Karpas-422 (cell line): ENCODE data around the gene CCBE1. TPM values are rescaled to one million over a fixed set of nuclear protein-coding genes. Genes with fewer than 3 reads are reported as not detected.

Source experiments
- DNase-seq: peaks from one replicate; pipeline ENCODE4 v3.0.0-alpha.2; 2015
- H2AFZ ChIP-seq: fragments of 200-600 bp; sonication (generic); 2 replicates; pipeline ENCODE4 v1.6.1; 2014; ENCODE audit warnings: antibody characterized with exemption, low read length, mixed read lengths
- H3K27ac ChIP-seq: fragments of 200-600 bp; sonication (generic); 2 replicates; pipeline ENCODE4 v1.5.1; 2014; ENCODE audit warnings: mild to moderate bottlenecking, low read length, moderate library complexity
- H3K27me3 ChIP-seq: fragments of 200-600 bp; sonication (generic); 2 replicates; pipeline ENCODE4 v1.6.1; 2014; ENCODE audit warnings: low read length, mixed read lengths
- H3K36me3 ChIP-seq: fragments of 200-600 bp; sonication (generic); 2 replicates; pipeline ENCODE4 v1.6.1; 2014; ENCODE audit warnings: low read length, mixed read lengths; ENCODE audit not compliant: insufficient read depth
- H3K4me1 ChIP-seq: fragments of 200-600 bp; sonication (generic); 2 replicates; pipeline ENCODE4 v1.6.1; 2014; ENCODE audit warnings: mild to moderate bottlenecking, low read length, mixed read lengths
- H3K4me2 ChIP-seq: fragments of 200-600 bp; sonication (generic); 2 replicates; pipeline ENCODE4 v1.6.1; 2014; ENCODE audit warnings: low read length, low read depth, mild to moderate bottlenecking; ENCODE audit not compliant: poor library complexity, severe bottlenecking
- H3K4me3 ChIP-seq: fragments of 200-600 bp; sonication (generic); 2 replicates; pipeline ENCODE4 v1.5.1; 2014; ENCODE audit warnings: mild to moderate bottlenecking, antibody characterized with exemption, low read length, mixed read lengths
- H3K79me2 ChIP-seq: fragments of 200-600 bp; sonication (generic); 2 replicates; pipeline ENCODE4 v1.6.1; 2014; ENCODE audit warnings: mild to moderate bottlenecking, low read length, mixed read lengths
- H3K9ac ChIP-seq: fragments of 200-600 bp; sonication (generic); 2 replicates; pipeline ENCODE4 v1.6.0; 2014; ENCODE audit warnings: low read length
- H3K9me2 ChIP-seq: fragments of 200-600 bp; sonication (generic), shearing (Covaris generic); replicated peaks from 2 replicates; pipeline ENCODE4 v1.6.0; 2014; ENCODE audit warnings: mild to moderate bottlenecking, low read length, moderate library complexity; ENCODE audit not compliant: insufficient read depth
- H3K9me3 ChIP-seq: fragments of 300-700, 200-600 bp; sonication (generic); 2 replicates; pipeline ENCODE4 v1.6.1; 2014; ENCODE audit warnings: low read length, mixed read lengths
- H4K20me1 ChIP-seq: fragments of 200-600 bp; sonication (generic); 2 replicates; pipeline ENCODE4 v1.6.1; 2014; ENCODE audit warnings: mild to moderate bottlenecking, antibody characterized with exemption, low read length, low read depth; ENCODE audit not compliant: insufficient read depth
- total RNA-seq: library from RNA; depleted of rRNA; stranded (reverse); fragments of >200 nt; shearing (Covaris generic); gene quantifications from 2 replicates; pipeline ENCODE4 v1.2.3, GENCODE V29; 2014; ENCODE audit warnings: low replicate concordance

CCBE1 gene
- total RNA-seq, 1 experiment from 2014 or later: not detected

DNA sequence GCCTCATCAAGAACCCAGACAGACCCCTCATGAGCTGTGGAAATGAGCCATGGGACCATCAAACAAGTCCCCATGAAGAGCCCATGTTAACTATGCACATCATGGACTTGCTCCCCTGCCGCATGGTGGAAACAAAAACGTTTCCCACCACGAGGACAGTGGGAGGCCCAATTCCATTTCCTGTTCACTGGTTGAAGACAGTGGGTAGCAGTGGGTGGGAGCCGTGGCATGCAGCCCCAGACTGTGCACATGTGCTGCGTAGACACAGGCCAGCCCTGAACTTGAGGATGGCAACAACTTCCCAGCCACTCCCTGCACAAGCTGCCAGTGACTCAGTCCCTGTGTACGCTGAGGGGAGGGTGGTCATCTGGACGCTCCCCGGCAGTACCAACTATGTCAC lies 229.7 kb downstream of the CCBE1 start:
- DNase-seq: no peak
- H2AFZ ChIP-seq: no peak overlapping the region
- no peaks in the 10 kb centered on the region for H3K9me3 ChIP-seq
- no peaks in the 10 kb centered on the region for H3K79me2 ChIP-seq
- no peaks in the 10 kb centered on the region for H3K9me2 ChIP-seq
- H3K4me3 ChIP-seq: no peak overlapping the region
- no peaks in the 10 kb centered on the region for H3K27me3 ChIP-seq
- H3K36me3 ChIP-seq: no peaks in the 10 kb centered on the region
- no peaks in the 10 kb centered on the region for H4K20me1 ChIP-seq
- peaks cover 2% of the 10 kb centered on the region; the same call in 1 of the 2 replicates for H3K4me1 ChIP-seq
- no peak overlapping the region for H3K27ac ChIP-seq
- H3K4me2 ChIP-seq: no peak overlapping the region
- H3K9ac ChIP-seq: no peak overlapping the region

DNA sequence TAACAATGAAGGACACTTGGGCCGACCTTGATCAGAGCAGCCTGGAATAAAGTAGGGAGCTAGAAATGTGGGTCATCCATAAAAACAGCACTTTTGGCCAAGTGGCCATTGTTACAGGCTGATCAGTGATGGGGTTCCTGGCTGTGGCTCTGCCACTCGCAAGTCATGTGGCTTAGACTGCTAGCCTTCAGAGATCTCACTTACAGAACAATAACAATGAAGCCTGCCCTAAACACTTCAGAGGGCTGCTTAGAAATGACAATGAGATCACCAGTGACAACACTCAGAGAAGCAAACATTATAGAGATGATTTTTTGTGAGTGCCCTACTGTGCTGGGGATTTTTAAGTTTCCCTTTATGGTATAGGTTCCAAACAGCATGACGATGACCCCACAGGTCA lies 230.2 kb downstream of the CCBE1 start:
- Histone ChIP-seq H4K20me1 (no peaks in the 10 kb centered on the region), H3K9ac (no peak overlapping the region), H3K79me2 (no peaks in the 10 kb centered on the region), H3K9me3 (no peaks in the 10 kb centered on the region), H2AFZ (no peak overlapping the region), H3K4me1 (peaks cover 2% of the 10 kb centered on the region; the same call in 1 of the 2 replicates), H3K27me3 (no peaks in the 10 kb centered on the region), H3K27ac (no peak overlapping the region), H3K4me3 (no peak overlapping the region), H3K9me2 (no peaks in the 10 kb centered on the region), H3K36me3 (no peaks in the 10 kb centered on the region), H3K4me2 (no peak overlapping the region)
- DNase-seq: no peak

DNA sequence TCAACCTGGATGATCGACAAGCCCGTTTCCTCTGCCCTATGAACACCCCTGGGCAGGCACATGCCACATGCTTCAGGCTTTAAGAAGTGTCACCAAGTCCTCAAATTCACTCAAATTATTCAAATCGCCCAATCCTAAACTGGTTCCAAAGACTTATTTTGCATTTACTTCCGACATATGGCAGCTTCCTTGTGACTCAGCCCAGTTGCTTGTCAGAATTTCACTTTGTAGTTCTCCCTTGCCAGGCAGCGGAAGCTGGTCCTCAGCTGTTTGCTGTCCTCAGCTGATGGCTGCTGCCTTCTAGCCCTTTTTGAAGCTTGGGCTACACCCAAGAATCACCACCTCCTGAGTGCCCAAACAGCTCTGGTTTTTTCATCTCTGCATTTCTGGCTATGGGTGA lies 232.7 kb downstream of the CCBE1 start:
- Histone ChIP-seq H3K36me3 (no peaks in the 10 kb centered on the region), H4K20me1 (no peaks in the 10 kb centered on the region), H3K9ac (no peak overlapping the region), H3K4me2 (no peak overlapping the region), H3K9me3 (no peaks in the 10 kb centered on the region), H3K9me2 (no peaks in the 10 kb centered on the region), H3K4me1 (peaks cover 2% of the 10 kb centered on the region; the same call in 1 of the 2 replicates), H2AFZ (no peak overlapping the region), H3K27me3 (no peaks in the 10 kb centered on the region), H3K27ac (no peak overlapping the region), H3K79me2 (no peaks in the 10 kb centered on the region), H3K4me3 (no peak overlapping the region)
- DNase-seq: no peak

DNA sequence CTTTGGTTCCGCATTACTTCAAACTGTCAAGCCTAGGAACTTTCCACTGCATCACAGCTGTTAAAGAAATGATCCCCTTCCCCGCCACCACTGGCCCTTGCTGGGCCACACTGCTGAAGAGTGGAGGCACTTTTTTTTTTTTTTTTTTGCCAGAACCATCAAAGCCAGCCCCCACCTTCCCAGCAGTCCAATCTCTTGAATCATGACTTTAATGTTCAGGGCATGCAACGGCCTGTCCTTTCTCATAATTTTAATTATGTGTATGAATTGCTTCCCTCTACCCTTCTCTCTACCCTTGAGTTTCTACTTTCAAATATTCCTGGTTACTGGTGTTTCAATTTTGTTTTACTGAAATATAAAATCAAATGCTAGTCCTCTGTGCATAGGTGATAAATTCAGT lies 236.1 kb downstream of the CCBE1 start:
- no peak for DNase-seq
- H3K79me2 ChIP-seq: no peaks in the 10 kb centered on the region
- H4K20me1 ChIP-seq: no peaks in the 10 kb centered on the region
- H3K4me2 ChIP-seq: no peak overlapping the region
- H3K4me3 ChIP-seq: no peak overlapping the region
- no peaks in the 10 kb centered on the region for H3K27me3 ChIP-seq
- peaks cover 2% of the 10 kb centered on the region; the same call in 1 of the 2 replicates for H3K4me1 ChIP-seq
- H3K9ac ChIP-seq: no peak overlapping the region
- H3K9me2 ChIP-seq: no peaks in the 10 kb centered on the region
- no peak overlapping the region for H2AFZ ChIP-seq
- H3K27ac ChIP-seq: no peak overlapping the region
- H3K9me3 ChIP-seq: no peaks in the 10 kb centered on the region
- H3K36me3 ChIP-seq: no peaks in the 10 kb centered on the region

DNA sequence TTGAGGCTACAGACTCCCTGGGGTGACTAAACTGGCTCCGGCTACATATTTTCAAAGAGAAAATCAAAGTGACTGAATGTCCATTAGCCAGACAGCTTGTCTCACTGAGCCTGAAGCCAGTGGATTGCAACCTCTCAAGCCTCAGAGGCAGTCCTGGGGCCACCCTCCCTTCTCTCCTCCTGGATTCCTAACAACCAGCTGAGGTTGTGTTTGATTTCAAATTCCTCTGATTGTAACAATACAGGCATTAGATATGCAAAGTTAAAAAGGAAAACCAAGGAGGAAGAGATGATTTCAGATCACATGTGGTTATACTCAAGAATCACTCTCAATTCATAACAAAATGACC lies 237.2 kb downstream of the CCBE1 start:
- Histone ChIP-seq H3K4me2 (no peak overlapping the region), H3K79me2 (no peaks in the 10 kb centered on the region), H3K27me3 (no peaks in the 10 kb centered on the region), H4K20me1 (no peaks in the 10 kb centered on the region), H3K9me2 (no peaks in the 10 kb centered on the region), H3K36me3 (no peaks in the 10 kb centered on the region), H3K27ac (no peak overlapping the region), H3K9me3 (no peaks in the 10 kb centered on the region), H3K9ac (no peak overlapping the region), H3K4me3 (no peak overlapping the region), H2AFZ (no peak overlapping the region), H3K4me1 (peaks cover 2% of the 10 kb centered on the region; the same call in 1 of the 2 replicates)
- no peak for DNase-seq

DNA sequence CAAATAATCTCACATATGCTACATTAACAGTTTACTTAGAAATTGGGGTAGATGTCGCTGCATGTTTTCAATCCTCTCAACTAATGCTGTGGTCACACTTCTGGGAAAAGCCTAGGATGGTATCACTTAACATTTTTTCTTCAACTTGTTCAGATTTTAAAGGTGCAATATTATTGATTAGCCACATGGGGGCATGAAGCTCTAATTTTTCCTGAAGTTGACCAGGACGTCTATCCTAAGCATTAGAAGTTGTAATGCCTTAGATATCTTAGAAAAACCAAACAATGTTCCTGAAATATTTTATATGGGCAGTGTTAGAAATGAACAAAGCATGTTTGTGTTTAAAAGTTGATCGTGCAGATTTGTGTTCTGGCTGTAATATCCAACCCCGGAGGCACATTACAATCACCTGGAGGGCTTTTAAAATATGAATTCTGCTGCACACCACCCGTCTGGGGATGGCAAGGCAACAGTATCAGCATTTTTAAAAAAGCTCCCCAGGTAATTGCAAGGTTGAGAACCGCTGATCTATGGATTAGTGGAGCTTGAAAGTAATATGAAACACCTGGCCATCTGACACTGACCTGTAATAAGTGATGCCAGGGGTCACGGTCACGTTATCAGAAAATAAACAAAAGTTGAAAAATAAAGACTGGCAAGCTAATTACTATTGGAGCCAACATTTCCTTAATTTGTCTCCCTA lies 237.7 kb downstream of the CCBE1 start:
- DNase-seq: peak; percentile 47
- no peak overlapping the region for H3K4me2 ChIP-seq

GRCh38 chr18:59458575-59458974 lies 238.6 kb downstream of the CCBE1 start:
- H3K79me2 ChIP-seq: no peaks in the 10 kb centered on the region
- H3K27me3 ChIP-seq: no peaks in the 10 kb centered on the region
- H3K4me2 ChIP-seq: no peak overlapping the region
- H3K9ac ChIP-seq: no peak overlapping the region
- no peak overlapping the region for H3K27ac ChIP-seq
- H3K9me3 ChIP-seq: no peaks in the 10 kb centered on the region
- H3K4me1 ChIP-seq: no peaks in the 10 kb centered on the region
- no peak overlapping the region for H3K4me3 ChIP-seq
- H2AFZ ChIP-seq: no peak overlapping the region
- H4K20me1 ChIP-seq: no peaks in the 10 kb centered on the region
- DNase-seq: no peak
- H3K36me3 ChIP-seq: no peaks in the 10 kb centered on the region
- no peaks in the 10 kb centered on the region for H3K9me2 ChIP-seq

More for the DNA sequence above, 237.7 kb downstream of the CCBE1 start:
- no peak overlapping the region for H2AFZ ChIP-seq
- no peaks in the 10 kb centered on the region for H4K20me1 ChIP-seq
- no peaks in the 10 kb centered on the region for H3K27me3 ChIP-seq
- no peaks in the 10 kb centered on the region for H3K36me3 ChIP-seq
- no peak overlapping the region for H3K27ac ChIP-seq
- peaks cover 1% of the 10 kb centered on the region; the same call in 1 of the 2 replicates for H3K4me1 ChIP-seq
- H3K9me3 ChIP-seq: no peaks in the 10 kb centered on the region
- H3K79me2 ChIP-seq: no peaks in the 10 kb centered on the region
- no peak overlapping the region for H3K4me3 ChIP-seq
- no peak overlapping the region for H3K9ac ChIP-seq
- H3K9me2 ChIP-seq: no peaks in the 10 kb centered on the region

- H3K79me2 ChIP-seq: no peaks in the 10 kb centered on the region
- H3K4me2 ChIP-seq: no peak overlapping the region
- no peak overlapping the region for H2AFZ ChIP-seq
- no peak overlapping the region for H3K4me3 ChIP-seq
- no peak for DNase-seq
- no peaks in the 10 kb centered on the region for H3K4me1 ChIP-seq
- H3K9me3 ChIP-seq: no peaks in the 10 kb centered on the region
- no peaks in the 10 kb centered on the region for H3K36me3 ChIP-seq
- no peak overlapping the region for H3K9ac ChIP-seq
- H3K27me3 ChIP-seq: no peaks in the 10 kb centered on the region
- H3K9me2 ChIP-seq: no peaks in the 10 kb centered on the region
- no peaks in the 10 kb centered on the region for H4K20me1 ChIP-seq
- no peak overlapping the region for H3K27ac ChIP-seq
Observed at GRCh38 chr18:59456657-59457056, 240.6 kb downstream of the CCBE1 start.
